DOHH2 (cell line): ENCODE measurements around the gene RSPH6A.

ENCODE experiments used
- CTCF ChIP-seq: fragments of 200-600 bp; sonication (generic); IDR thresholded peaks from one replicate; pipeline ENCODE4 v1.5.1; 2014; ENCODE audit warnings: antibody characterized with exemption, mild to moderate bottlenecking, low read depth, low read length; ENCODE audit not compliant: poor library complexity, severe bottlenecking
- EZH2phosphoT487 ChIP-seq: fragments of 200-600 bp; sonication (generic); IDR thresholded peaks from 2 replicates; pipeline ENCODE4 v1.6.1; 2017; ENCODE audit warnings: borderline replicate concordance, mild to moderate bottlenecking, antibody characterized with exemption, low read length, moderate library complexity, mixed read lengths

GRCh38 chr19:45798995-45799517 lies 16.1 kb downstream of the RSPH6A start:
- TF ChIP-seq CTCF: peak; percentile 84
- no peak for TF ChIP-seq EZH2phosphoT487
